Measurements from ENCODE around the gene KDM5B. TPM values are rescaled to one million over a fixed set of nuclear protein-coding genes. Genes with fewer than 3 reads are reported as not detected.

Gene KDM5B
- total RNA-seq = 125 and 194 TPM in 2 replicates

GRCh38 chr1:202807926-202808757 is at the start of gene KDM5B:
Gene KDM5B (minus strand): TSS chr1:202808421. CDS start chr1:202808305, 116 bp downstream.

DNA sequence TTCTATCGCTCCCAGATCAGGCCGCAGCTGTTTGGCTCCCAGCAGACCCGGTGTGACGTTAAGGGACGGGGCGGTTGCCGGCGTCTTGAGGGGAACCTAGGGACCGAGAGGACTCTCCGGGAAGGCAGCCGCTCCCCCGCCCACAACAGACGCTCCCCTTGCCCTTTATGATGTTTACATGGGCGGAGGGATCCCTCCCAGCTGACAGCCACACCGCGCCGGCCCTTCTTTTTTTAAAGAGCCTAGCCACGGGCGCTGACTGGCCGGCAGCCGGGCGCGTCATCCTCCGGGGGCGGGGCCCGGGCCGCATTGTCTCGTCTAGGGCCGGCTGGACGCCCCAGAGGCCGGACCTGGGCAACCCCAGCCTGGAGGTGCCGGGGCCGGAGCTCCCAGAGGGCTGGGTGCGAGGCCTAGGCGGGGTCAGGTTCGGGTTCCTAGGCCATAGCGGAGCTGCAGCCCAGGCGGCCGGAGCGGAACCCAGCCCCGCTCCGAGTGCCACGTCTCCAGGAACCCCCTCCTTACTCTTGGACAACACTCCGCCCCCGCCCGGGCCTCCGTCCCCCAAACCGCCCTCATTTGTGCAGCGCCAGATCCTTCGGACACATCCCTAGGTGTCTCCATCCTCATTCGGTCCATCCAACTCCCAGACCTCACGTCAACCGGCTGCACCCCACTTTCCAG is 2.5 kb upstream of the KDM5B start, which contains the start of gene PCAT6:
PCAT6 (plus strand) TSS at position 340 of the 681 bp plus-strand sequence.

DNA sequence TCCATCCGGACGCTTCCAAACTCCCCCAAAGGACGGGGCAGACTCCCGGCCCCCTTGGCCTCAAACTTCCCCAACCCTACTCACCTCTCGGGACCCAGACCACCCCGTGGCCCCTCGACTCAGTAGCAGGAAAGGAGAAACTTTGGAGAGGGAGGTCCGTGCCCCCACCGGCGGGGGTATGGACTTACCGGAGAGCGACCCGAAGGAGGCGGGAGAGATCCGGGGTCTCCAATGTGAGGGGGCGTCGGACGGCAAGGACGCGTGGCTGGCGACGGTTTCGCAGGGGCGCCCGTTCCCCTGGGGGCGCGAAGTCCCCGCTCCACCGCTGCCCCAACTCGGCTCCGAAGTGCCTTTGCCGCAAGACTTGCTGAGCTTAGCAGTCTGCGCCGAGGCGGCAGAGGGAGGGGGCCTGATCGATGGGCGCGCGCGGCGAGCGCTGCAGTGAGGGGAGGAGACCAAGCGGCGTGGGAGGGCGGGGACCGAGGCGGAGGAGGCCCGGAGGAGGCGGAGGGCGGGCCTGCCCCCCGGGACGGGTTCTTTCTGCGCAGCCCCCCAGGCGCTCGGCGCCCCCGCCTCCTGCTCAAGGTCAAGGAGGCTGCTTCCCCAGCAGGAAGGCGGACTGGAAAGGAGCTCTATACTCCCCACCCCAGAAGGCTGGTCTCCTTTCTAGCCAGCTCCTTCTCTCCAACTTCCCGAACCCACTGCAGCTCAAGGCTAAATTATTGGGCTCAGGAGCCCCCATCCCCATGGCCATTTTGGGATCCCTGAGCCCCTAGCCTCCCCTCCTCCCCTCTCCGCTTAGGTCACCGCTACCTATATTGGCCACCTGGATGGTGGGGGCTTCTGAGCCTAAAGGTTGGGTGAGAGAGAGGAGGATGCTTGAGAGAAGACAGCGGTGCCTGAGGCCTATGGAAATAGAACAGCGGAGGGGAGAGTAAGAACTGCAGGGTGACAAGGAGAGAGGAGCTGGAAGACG is 97.9 kb downstream of the KDM5B start, which contains the start of gene SYT2:
SYT2 (minus strand) TSS at position 385 of the 976 bp plus-strand sequence. CDS start 104,682 bp downstream, outside the sequence.

Small RNA genes within 50 kb of the gene (small RNA-seq; reads per million reads assigned to genes)
- gene AC098934.3 = not detected

Other genes starting within 250 kb of the KDM5B start
- not detected in 2 replicates for gene SYT2, start 98.0 kb downstream of the KDM5B start, total RNA-seq
- 0.33 and 1.2 TPM in 2 replicates for gene PCAT6, start 2.5 kb upstream of the KDM5B start, total RNA-seq
- gene RABIF, start 80.7 kb upstream of the KDM5B start, total RNA-seq = 3.9 and 6.2 TPM in 2 replicates
- gene KLHL12, start 118.8 kb upstream of the KDM5B start, total RNA-seq = 19.2 and 19.8 TPM in 2 replicates
- 95.8 and 188 TPM in 2 replicates for gene ADIPOR1, start 149.9 kb upstream of the KDM5B start, total RNA-seq
- gene CYB5R1, start 158.8 kb upstream of the KDM5B start, total RNA-seq = 152 and 167 TPM in 2 replicates
- 67.1 and 130 TPM in 2 replicates for gene TMEM183A, start 199.0 kb upstream of the KDM5B start, total RNA-seq
- gene PPFIA4, start 218.1 kb upstream of the KDM5B start, total RNA-seq = 3.3 and 3.5 TPM in 2 replicates